CD14-positive monocyte (primary cell): Measurements from ENCODE around the gene FERD3L. TPM values are rescaled to one million over a fixed set of nuclear protein-coding genes. Genes with fewer than 3 reads are reported as not detected.

ENCODE experiments used
- DNase-seq, 3 donors: peaks; one replicate each; pipeline ENCODE4 v3.0.0-alpha.2; 2011 to 2022
- H2AFZ ChIP-seq: 2 replicates; pipeline ENCODE4 v1.6.0; 2012; ENCODE audit warnings: mild to moderate bottlenecking, low read depth, low read length, inconsistent platforms; ENCODE audit not compliant: insufficient read depth, poor library complexity, severe bottlenecking
- H3K27ac ChIP-seq, 2 donors: 1 replicate in 1 of 2; 2 replicates in 1 of 2; pipeline ENCODE4 v1.5.1; 2012 to 2013; ENCODE audit warnings: low read length in 2 of 2, control low read depth in 1 of 2, inconsistent platforms in 1 of 2, low read depth in 1 of 2, mild to moderate bottlenecking in 1 of 2
- H3K27me3 ChIP-seq, 2 donors: one replicate each; pipeline versions ENCODE4 v1.6.0 to v1.6.1; 2011 to 2013; ENCODE audit warnings: low read length in 2 of 2; ENCODE audit not compliant: control insufficient read depth in 2 of 2, insufficient read depth in 2 of 2
- H3K36me3 ChIP-seq, 2 donors: replicated peaks in 1 of 2; 1 replicate in 1 of 2; 2 replicates in 1 of 2; pipeline versions ENCODE4 v1.5.1 to v1.6.1; 2012 to 2013; ENCODE audit warnings: low read length in 2 of 2, control low read depth in 1 of 2, inconsistent platforms in 1 of 2, mild to moderate bottlenecking in 1 of 2; ENCODE audit not compliant: insufficient read depth in 2 of 2, control insufficient read depth in 1 of 2
- H3K4me1 ChIP-seq, 2 donors: 1 replicate in 1 of 2; 2 replicates in 1 of 2; pipeline versions ENCODE4 v1.5.1 to v1.6.1; 2012 to 2013; ENCODE audit warnings: low read length in 2 of 2, control low read depth in 1 of 2, inconsistent platforms in 1 of 2, mild to moderate bottlenecking in 1 of 2, moderate library complexity in 1 of 2; ENCODE audit not compliant: insufficient read depth in 2 of 2, control insufficient read depth in 1 of 2
- H3K4me2 ChIP-seq: replicated peaks from 2 replicates; pipeline ENCODE3; 2012; ENCODE audit warnings: low read length, moderate library complexity, mild to moderate bottlenecking; ENCODE audit not compliant: poor library complexity, severe bottlenecking; ENCODE audit errors: extremely low read depth
- H3K4me3 ChIP-seq, 3 experiments: fragments of 200-600 bp in 1 of 3; sonication (generic) in 1 of 3; replicated peaks in 1 of 3; 1 replicate in 2 of 3; 2 replicates in 1 of 3; pipeline ENCODE4 v1.5.1; 2011 to 2013; ENCODE audit warnings: low read length in 3 of 3, mild to moderate bottlenecking in 3 of 3, control low read depth in 2 of 3, low read depth in 2 of 3, inconsistent platforms in 1 of 3, moderate library complexity in 1 of 3
- H3K79me2 ChIP-seq: 2 replicates; pipeline ENCODE4 v1.6.0; 2012; ENCODE audit warnings: mild to moderate bottlenecking, control low read depth, inconsistent platforms, low read length, moderate library complexity; ENCODE audit not compliant: insufficient read depth
- H3K9ac ChIP-seq: 2 replicates; pipeline ENCODE4 v1.6.0; 2017; ENCODE audit warnings: low read length, mild to moderate bottlenecking; ENCODE audit not compliant: insufficient read depth, poor library complexity, severe bottlenecking
- H3K9me3 ChIP-seq, 2 donors: replicated peaks in 1 of 2; 1 replicate in 1 of 2; 2 replicates in 1 of 2; pipeline versions ENCODE4 v1.5.1 to v1.6.1; 2012 to 2013; ENCODE audit warnings: low read length in 2 of 2, control low read depth in 1 of 2; ENCODE audit not compliant: control insufficient read depth in 1 of 2, insufficient read depth in 1 of 2
- H4K20me1 ChIP-seq: 2 replicates; pipeline ENCODE4 v1.6.0; 2012; ENCODE audit warnings: mild to moderate bottlenecking, low read length, control low read depth, moderate library complexity; ENCODE audit not compliant: insufficient read depth
- H3K27ac Mint-ChIP-seq, 7 donors: one replicate each; pipeline ENCODE4 v1.8.0; 2020; ENCODE audit warnings: mild to moderate bottlenecking in 7 of 7, mixed read lengths in 7 of 7, moderate library complexity in 6 of 7, inconsistent platforms in 2 of 7
- H3K27me3 Mint-ChIP-seq, 3 donors: one replicate each; pipeline ENCODE4 v1.8.0; 2021 to 2022; ENCODE audit warnings: low read depth in 3 of 3, mild to moderate bottlenecking in 3 of 3, mixed read lengths in 3 of 3, moderate library complexity in 3 of 3, inconsistent platforms in 1 of 3
- H3K36me3 Mint-ChIP-seq, 2 donors: one replicate each; pipeline ENCODE4 v1.8.0; 2020; ENCODE audit warnings: mixed read lengths in 2 of 2, inconsistent platforms in 1 of 2, mild to moderate bottlenecking in 1 of 2
- H3K4me1 Mint-ChIP-seq: one replicate; pipeline ENCODE4 v1.8.0; 2020; ENCODE audit warnings: mild to moderate bottlenecking, mixed read lengths
- H3K4me3 Mint-ChIP-seq, 2 donors: one replicate each; pipeline ENCODE4 v1.8.0; 2020; ENCODE audit warnings: mild to moderate bottlenecking in 2 of 2, mixed read lengths in 2 of 2, moderate library complexity in 1 of 2
- H3K9me3 Mint-ChIP-seq, 7 donors: one replicate each; pipeline ENCODE4 v1.8.0; 2020 to 2022; ENCODE audit warnings: mixed read lengths in 7 of 7, mild to moderate bottlenecking in 6 of 7, moderate library complexity in 6 of 7, inconsistent platforms in 2 of 7
- CTCF ChIP-seq: fragments of 200-600 bp; IDR thresholded peaks from one replicate; pipeline ENCODE4 v1.8.0; 2022; ENCODE audit warnings: antibody characterized with exemption, mild to moderate bottlenecking
- WGBS: methylation state at CpG from one replicate; pipeline ENCODE4 v1.1.5; 2013; ENCODE audit warnings: missing lambda C conversion rate; ENCODE audit not compliant: insufficient coverage; 5-methylcytosine and 5-hydroxymethylcytosine counted together
- intact Hi-C, 2 donors: fragments of 100-400 bp; cut with micrococcal nuclease; formaldehyde crosslinking; loops; one replicate each; pipeline versions ENCODE4 v1.15.0 to v1.15.1; 2023
- polyA plus RNA-seq, 3 donors: library from polyadenylated mRNA; depleted of rRNA in 1 of 3; unstranded in 2 of 3; stranded (reverse) in 1 of 3; fragments of 300-500 nt in 2 of 3; fragments of >200 nt in 1 of 3; fragmentation: Illumina TruSeq in 2 of 3; gene quantifications; 1 replicate in 2 of 3; 2 replicates in 1 of 3; pipeline ENCODE4 v1.2.3, GENCODE V29; 2012 to 2021

The FERD3L gene
- polyA plus RNA-seq, 3 donors = not detected

- no peak overlapping the region for H3K27ac ChIP-seq
- peaks cover 53 to 70% of the 10 kb centered on the region in 2 donors for H3K27me3 ChIP-seq
- intact Hi-C loops = no loop called here
- H3K9me3 ChIP-seq = peaks cover 19 to 25% of the 10 kb centered on the region in 2 donors
- Mint-ChIP-seq H3K27ac (no peak overlapping the region), H3K4me1 (peaks cover 5% of the 10 kb centered on the region), H3K36me3 (peaks cover 0 to 5% of the 10 kb centered on the region in 2 donors), H3K4me3 (peak overlapping the region in 1 of 2 donors; percentile 82), H3K9me3 (peaks cover 0 to 18% (median 15%) of the 10 kb centered on the region in 7 donors), H3K27me3 (peaks cover 60 to 68% (median 62%) of the 10 kb centered on the region in 3 donors)
- no peak overlapping the region for H3K4me2 ChIP-seq
- H3K79me2 ChIP-seq = no peaks in the 10 kb centered on the region
- H2AFZ ChIP-seq = no peak overlapping the region
- 8% methylated on average over 14 of the region's 19 CpGs for WGBS
- H4K20me1 ChIP-seq = no peaks in the 10 kb centered on the region
- no peak overlapping the region for H3K4me3 ChIP-seq
- H3K9ac ChIP-seq = no peak overlapping the region
- no peak for TF ChIP-seq CTCF
- H3K36me3 ChIP-seq = no peaks in the 10 kb centered on the region
- H3K4me1 ChIP-seq = no peaks in the 10 kb centered on the region
- DNase-seq = no peak
Measured at GRCh38 chr7:19145434-19146115, 354 bp upstream of the FERD3L start.

GRCh38 chr7:19143881-19144574 lies 1.2 kb downstream of the FERD3L start:
- Histone ChIP-seq H3K4me3 (no peak overlapping the region), H3K9ac (no peak overlapping the region), H3K36me3 (no peaks in the 10 kb centered on the region), H3K4me2 (no peak overlapping the region), H2AFZ (no peak overlapping the region), H3K4me1 (no peaks in the 10 kb centered on the region), H3K9me3 (peaks cover 19 to 25% of the 10 kb centered on the region in 2 donors), H3K27me3 (peaks cover 53 to 77% of the 10 kb centered on the region in 2 donors), H4K20me1 (no peaks in the 10 kb centered on the region), H3K27ac (no peak overlapping the region), H3K79me2 (no peaks in the 10 kb centered on the region)
- Mint-ChIP-seq H3K9me3 (peaks cover 0 to 18% (median 14%) of the 10 kb centered on the region in 7 donors), H3K4me3 (peak overlapping the region in 1 of 2 donors; percentile 81), H3K27ac (no peak overlapping the region), H3K27me3 (peaks cover 60 to 68% (median 60%) of the 10 kb centered on the region in 3 donors), H3K4me1 (peaks cover 5% of the 10 kb centered on the region), H3K36me3 (peaks cover 0 to 5% of the 10 kb centered on the region in 2 donors)
- intact Hi-C loops = no loop called here
- 3% methylated on average over 21 of the region's 30 CpGs for WGBS
- no peak for DNase-seq
- no peak for TF ChIP-seq CTCF
